GM18951 (cell line): ENCODE data around the gene COL4A4.

Source experiments
- POLR2A ChIP-seq: IDR thresholded peaks from 4 replicates; pipeline ENCODE4 v1.6.1; 2011; ENCODE audit warnings: mild to moderate bottlenecking; ENCODE audit not compliant: insufficient read length, insufficient read depth; ENCODE audit errors: extremely low read depth
- in situ Hi-C: fragments of 300-500 bp; cut with MboI; formaldehyde crosslinking; loops from one replicate; pipeline ENCODE4 v1.12.0; 2022; ENCODE audit warnings: low sequenced_read_pairs, mixed read lengths, inconsistent platforms; ENCODE audit not compliant: unreplicated experiment

The COL4A4 gene

DNA sequence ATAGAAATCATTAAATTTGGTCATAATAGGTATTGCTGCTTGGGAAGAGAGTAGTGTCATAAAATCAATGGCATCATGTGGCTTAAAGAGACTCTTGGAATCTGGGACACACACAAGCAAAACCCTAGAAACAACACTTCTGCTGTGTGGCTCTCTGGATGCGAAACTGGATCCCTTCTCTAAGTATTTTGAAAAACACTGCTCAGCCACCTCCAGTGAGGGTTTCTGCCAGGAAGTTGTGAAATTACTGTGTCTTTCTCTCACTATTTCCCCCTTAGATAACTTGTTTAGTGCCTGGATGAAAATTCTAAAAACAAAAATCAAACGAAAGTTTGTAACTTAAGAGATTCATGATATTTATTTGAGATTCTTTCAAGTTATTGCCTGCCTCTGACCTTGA is 164.3 kb downstream of the COL4A4 start:
- in situ Hi-C loops, result loop anchor here (25.0 kb wide), 1 partner anchor 1312 kb away; no protein-coding TSS in a partner anchor
- TF ChIP-seq POLR2A, result no peak

DNA sequence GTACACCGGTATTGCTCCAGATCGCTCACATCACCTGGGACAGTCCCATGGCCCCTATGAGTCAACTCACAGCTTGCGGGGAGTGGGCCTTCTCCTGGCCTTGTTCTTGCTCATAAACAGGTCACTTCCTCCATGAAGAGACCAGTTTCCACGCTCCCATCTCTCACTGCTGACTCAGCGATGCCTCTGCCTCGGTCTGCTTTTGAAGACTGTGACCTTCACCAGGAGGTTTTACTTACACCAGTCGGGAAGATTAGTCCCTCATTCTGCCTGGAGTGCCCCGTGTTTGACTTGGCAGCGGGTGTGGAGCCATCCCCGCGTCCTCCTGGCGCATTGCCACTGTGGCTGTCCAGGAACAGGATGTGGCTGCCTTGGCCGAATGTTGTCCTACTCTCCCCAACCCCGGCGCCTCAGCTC is 168.4 kb downstream of the COL4A4 start:
- in situ Hi-C loops, result loop anchor here (25.0 kb wide), 1 partner anchor 1308 kb away; no protein-coding TSS in a partner anchor
- no peak for TF ChIP-seq POLR2A

GRCh38 chr2:226994775-226995174 is 169.2 kb downstream of the COL4A4 start:
- in situ Hi-C loops, result loop anchor here (25.0 kb wide), 1 partner anchor 1307 kb away; no protein-coding TSS in a partner anchor
- TF ChIP-seq POLR2A, result no peak

- TF ChIP-seq POLR2A, result no peak
- in situ Hi-C loops, result loop anchor here (25.0 kb wide), 1 partner anchor 1306 kb away; no protein-coding TSS in a partner anchor
These were observed 170.8 kb downstream of the COL4A4 start for GRCh38 chr2:226993171-226993570.

- in situ Hi-C loops, result loop anchor here (25.0 kb wide), 1 partner anchor 1304 kb away; no protein-coding TSS in a partner anchor
- TF ChIP-seq POLR2A, result no peak
These were observed 172.3 kb downstream of the COL4A4 start for GRCh38 chr2:226991663-226992062.

GRCh38 chr2:226985583-226985946 is 178.4 kb downstream of the COL4A4 start:
- in situ Hi-C loops, result loop anchor here (25.0 kb wide), 1 partner anchor 1298 kb away; no protein-coding TSS in a partner anchor
- no peak for TF ChIP-seq POLR2A

- TF ChIP-seq POLR2A, result no peak
- in situ Hi-C loops, result loop anchor here (25.0 kb wide), 1 partner anchor 1298 kb away; no protein-coding TSS in a partner anchor
These were observed 179.0 kb downstream of the COL4A4 start for GRCh38 chr2:226984750-226985582.

DNA sequence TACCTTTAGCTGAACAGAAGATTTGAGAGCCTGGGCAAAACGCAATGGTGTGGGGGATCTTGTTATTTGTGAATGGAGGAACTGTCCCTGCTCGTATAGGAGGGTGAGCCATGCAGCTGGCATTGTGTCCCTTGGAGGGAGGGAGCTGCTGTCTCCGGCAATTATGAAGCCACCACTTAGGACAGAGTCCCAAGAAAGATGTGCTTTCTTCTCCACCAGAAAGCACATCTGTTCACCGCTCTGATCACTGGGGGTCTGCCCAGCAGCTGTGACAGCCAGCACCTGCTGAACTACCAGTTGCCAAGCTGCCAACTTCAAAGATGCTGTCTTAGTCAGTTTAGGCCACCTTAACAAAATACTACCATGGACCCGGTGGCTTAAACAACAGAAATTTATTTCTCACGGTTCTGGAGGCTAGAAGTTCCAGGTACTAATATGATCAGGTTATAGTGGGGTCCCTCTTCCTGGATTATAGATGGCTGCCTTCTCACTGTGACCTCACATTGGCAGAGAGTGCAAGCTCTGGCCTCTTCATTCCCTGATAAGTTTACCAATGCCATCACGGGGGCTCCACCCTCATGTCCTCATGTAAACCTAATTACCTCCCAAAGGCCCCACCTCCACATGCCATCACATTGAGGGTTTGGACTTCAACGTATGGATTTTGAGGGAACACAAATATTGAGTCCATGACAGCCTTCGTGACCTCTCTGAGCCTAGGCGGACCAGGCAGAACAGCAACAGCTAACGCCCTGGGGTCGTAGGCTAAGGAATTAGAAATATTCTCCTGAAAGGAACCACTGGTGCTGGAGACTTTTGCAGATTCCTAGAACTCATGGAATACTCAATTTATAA is 179.9 kb downstream of the COL4A4 start:
- in situ Hi-C loops, result loop anchor here (25.0 kb wide), 1 partner anchor 1297 kb away; no protein-coding TSS in a partner anchor

DNA sequence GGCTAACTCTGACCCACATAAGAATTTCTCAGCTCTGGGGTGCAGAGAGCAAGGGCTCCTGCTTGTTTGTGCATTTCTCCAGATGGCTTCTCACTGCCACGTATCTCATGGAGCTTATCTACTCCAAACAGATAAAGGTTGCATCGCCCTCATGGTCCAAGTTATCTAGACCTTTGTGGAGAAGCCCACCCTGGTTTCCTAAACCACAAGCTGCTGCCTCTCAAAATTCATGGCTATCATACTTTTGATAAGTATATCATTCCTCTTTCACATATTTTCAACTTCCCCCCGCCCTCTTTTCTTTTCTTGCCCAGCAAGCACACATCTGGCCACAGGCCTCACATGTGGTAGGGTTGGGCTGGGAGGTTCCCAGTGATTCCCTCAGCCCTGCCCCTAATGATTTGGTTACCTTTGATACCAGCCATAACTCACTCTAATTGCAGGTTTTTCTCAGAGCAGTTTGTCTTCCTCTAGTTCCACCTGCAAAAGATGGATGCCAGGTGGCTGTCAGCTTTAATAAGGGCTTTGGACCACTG is 182.1 kb downstream of the COL4A4 start:
- no peak for TF ChIP-seq POLR2A
- in situ Hi-C loops, result loop anchor here (25.0 kb wide), 1 partner anchor 1295 kb away; no protein-coding TSS in a partner anchor

More for the DNA sequence above, 179.9 kb downstream of the COL4A4 start:
- no peak for TF ChIP-seq POLR2A

DNA sequence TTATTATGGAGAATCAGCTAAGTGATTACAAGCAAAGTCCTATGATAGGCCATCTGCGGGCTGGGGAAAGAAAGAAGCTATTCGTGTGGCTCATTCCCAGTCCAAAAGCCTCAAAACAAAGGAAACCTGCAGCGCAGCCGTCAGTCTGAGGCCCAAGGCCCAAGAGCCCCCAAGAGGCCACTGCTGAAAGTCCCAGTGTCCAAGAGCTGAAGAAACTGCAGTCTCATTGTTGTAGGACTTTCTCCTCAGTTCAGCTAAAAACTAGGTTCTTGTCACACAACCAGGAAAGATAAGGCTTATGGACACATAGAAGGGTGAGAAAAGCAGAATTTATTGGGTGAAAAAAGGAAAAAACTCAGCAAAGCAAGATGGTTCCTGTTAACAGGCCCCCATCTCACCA is 185.0 kb downstream of the COL4A4 start:
- in situ Hi-C loops, result loop anchor here (10.0 to 25.0 kb wide), 2 partner anchors 164 to 1292 kb away; no protein-coding TSS in a partner anchor
- no peak for TF ChIP-seq POLR2A

DNA sequence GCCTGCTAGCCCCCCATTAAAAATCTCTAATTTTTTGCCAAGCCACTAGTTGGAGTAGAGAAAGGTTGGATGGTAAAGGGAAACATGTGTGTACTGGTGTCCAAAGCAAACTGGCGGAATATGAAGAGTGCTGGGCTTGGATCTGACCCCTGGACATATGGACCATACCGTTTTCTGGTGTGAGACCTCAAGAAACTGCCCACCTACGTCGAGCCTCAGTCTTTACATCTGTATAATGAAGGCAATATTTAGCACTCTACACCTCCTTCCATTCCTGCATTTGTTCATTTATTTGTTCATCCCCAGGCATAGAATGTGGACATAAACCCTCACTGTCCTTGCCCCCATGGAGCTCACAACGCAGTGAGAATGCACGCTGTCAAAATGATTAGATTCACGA is 185.7 kb downstream of the COL4A4 start:
- no peak for TF ChIP-seq POLR2A
- in situ Hi-C loops, result loop anchor here (10.0 to 25.0 kb wide), 2 partner anchors 163 to 1291 kb away; no protein-coding TSS in a partner anchor

DNA sequence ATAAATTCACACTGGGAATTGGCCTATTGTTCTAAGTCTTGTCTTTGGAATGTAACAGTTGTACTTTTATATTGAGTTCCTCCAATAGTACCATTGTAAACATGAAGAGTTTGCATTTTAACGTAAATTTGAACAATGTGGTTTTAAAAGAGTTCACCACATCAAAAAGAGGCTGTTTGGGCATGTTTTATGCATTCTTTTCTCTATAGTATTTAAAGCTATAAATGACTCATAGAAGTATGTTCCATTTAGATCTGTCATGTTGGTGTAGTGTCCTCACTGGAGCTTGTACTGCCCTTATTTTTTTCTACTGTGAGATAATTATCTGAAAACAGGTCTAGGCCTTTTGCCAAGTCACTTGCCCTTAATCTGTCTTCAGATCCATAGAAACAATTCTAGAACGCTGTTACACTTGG is 186.2 kb downstream of the COL4A4 start:
- no peak for TF ChIP-seq POLR2A
- in situ Hi-C loops, result loop anchor here (10.0 to 25.0 kb wide), 2 partner anchors 163 to 1290 kb away; no protein-coding TSS in a partner anchor

DNA sequence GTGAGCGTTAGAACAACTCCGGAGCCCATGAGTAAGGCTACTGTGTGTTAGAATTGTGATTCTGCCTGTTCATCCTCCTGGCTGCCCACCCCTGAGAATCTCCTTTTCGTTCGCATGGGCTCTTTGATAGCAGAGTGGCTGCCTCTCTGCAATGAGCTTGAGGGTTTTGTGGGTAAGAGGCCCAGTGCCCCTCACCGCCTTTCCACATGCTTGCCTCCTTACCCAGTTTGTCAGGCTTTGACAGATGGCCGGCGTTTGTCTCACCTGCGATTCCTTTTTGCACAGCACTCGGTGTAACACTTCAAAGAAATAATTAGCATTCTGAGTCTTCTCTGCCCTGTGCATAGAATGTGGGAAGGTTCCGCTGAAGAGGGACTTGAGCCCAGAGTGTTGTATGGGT is 190.2 kb downstream of the COL4A4 start:
- TF ChIP-seq POLR2A, result no peak
- in situ Hi-C loops, result loop anchor here (10.0 kb wide), 1 partner anchor 159 kb away; no protein-coding TSS in a partner anchor

GRCh38 chr2:226971770-226972169 is 192.2 kb downstream of the COL4A4 start:
- no peak for TF ChIP-seq POLR2A
- in situ Hi-C loops, result loop anchor here (10.0 kb wide), 1 partner anchor 157 kb away; no protein-coding TSS in a partner anchor
